Measurements from ENCODE around the gene UBA52. TPM values are rescaled to one million over a fixed set of nuclear protein-coding genes. Genes with fewer than 3 reads are reported as not detected.
"Not testable (repeated sequence)": the region's sequence is repeated elsewhere in the genome, so short reads cannot be mapped to it uniquely, and the experiment has no call there.

The UBA52 gene
- polyA plus RNA-seq, 1 experiment, result 2,472 TPM

GRCh38 chr19:18597809-18598660, 26.4 kb downstream of the UBA52 start:
- Histone ChIP-seq H3K27me3 (ENCODE audit: control insufficient read depth, insufficient read depth, low read length) (no peaks in the 10 kb centered on the region), H3K4me3 (ENCODE audit: low read depth, low read length) (no peak overlapping the region), H3K36me3 (ENCODE audit: control insufficient read depth, insufficient read depth, low read length) (no peaks in the 10 kb centered on the region)
- CTCF ChIA-PET, result interaction anchor here (0.9 to 3.2 kb wide), 4 partner anchors 9 to 250 kb away, joined by 3 to 15 read pairs (median 4); partner anchors contain the start of gene REX1BD
- TF ChIP-seq CTCF (IDR thresholded peaks at IDR 0.05; ENCODE audit: insufficient read depth, low read depth, low read length), result no peak
- DNase-seq (ENCODE audit: low read depth), result no peak
- POLR2A ChIA-PET, result no interaction called here

- H3K27me3 ChIP-seq (ENCODE audit: control insufficient read depth, insufficient read depth, low read length), result peaks cover 2% of the 10 kb centered on the region; the same call in 1 of the 2 replicates
- ChIA-PET CTCF (interaction anchor here (3.2 kb wide), 1 partner anchor 248 kb away, joined by 15 read pairs; no protein-coding TSS in a partner anchor), POLR2A (no interaction called here)
- TF ChIP-seq CTCF (IDR thresholded peaks at IDR 0.05; ENCODE audit: insufficient read depth, low read depth, low read length), result no peak
- no peak for DNase-seq (ENCODE audit: low read depth)
- no peak overlapping the region for H3K4me3 ChIP-seq (ENCODE audit: low read depth, low read length)
- no peaks in the 10 kb centered on the region for H3K36me3 ChIP-seq (ENCODE audit: control insufficient read depth, insufficient read depth, low read length)
These were observed 27.8 kb downstream of the UBA52 start for GRCh38 chr19:18599485-18599884.

GRCh38 chr19:18600692-18601397, 29.2 kb downstream of the UBA52 start:
- H3K4me3 ChIP-seq (ENCODE audit: low read depth, low read length); H3K27me3 ChIP-seq (ENCODE audit: control insufficient read depth, insufficient read depth, low read length); POLR2A ChIA-PET; H3K36me3 ChIP-seq (ENCODE audit: control insufficient read depth, insufficient read depth, low read length); DNase-seq (ENCODE audit: low read depth): not testable (repeated sequence)
- CTCF ChIA-PET, result interaction anchor here (3.2 kb wide), 1 partner anchor 247 kb away, joined by 15 read pairs; no protein-coding TSS in a partner anchor

- ChIA-PET POLR2A (no interaction called here), CTCF (no interaction called here)
- TF ChIP-seq CTCF (IDR thresholded peaks at IDR 0.05; ENCODE audit: insufficient read depth, low read depth, low read length), result no peak
- no peaks in the 10 kb centered on the region for H3K36me3 ChIP-seq (ENCODE audit: control insufficient read depth, insufficient read depth, low read length)
- H3K4me3 ChIP-seq (ENCODE audit: low read depth, low read length), result no peak overlapping the region
- DNase-seq (ENCODE audit: low read depth), result no peak
- peaks cover 11% of the 10 kb centered on the region for H3K27me3 ChIP-seq (ENCODE audit: control insufficient read depth, insufficient read depth, low read length)
These were observed 30.2 kb downstream of the UBA52 start for GRCh38 chr19:18601875-18602274.

- POLR2A ChIA-PET, result no interaction called here
- peaks cover 23% of the 10 kb centered on the region for H3K27me3 ChIP-seq (ENCODE audit: control insufficient read depth, insufficient read depth, low read length)
- H3K4me3 ChIP-seq (ENCODE audit: low read depth, low read length), result no peak overlapping the region
- no peak for DNase-seq (ENCODE audit: low read depth)
- H3K36me3 ChIP-seq (ENCODE audit: control insufficient read depth, insufficient read depth, low read length), result no peaks in the 10 kb centered on the region
- TF ChIP-seq CTCF (IDR thresholded peaks at IDR 0.05; ENCODE audit: insufficient read depth, low read depth, low read length), result peak; percentile 31
- CTCF ChIA-PET, result interaction anchor here (1.7 to 3.0 kb wide), 2 partner anchors 9 to 14 kb away, joined by 4 to 24 read pairs; no protein-coding TSS in a partner anchor
These were observed 31.7 kb downstream of the UBA52 start for GRCh38 chr19:18603255-18603957.

All from BJ (cell line).